LNCAP (cell line): ENCODE measurements around the gene CCDC195.

ENCODE experiments used
- TF ChIP-seq, protein P1 (sequence below): fragments of 450-650 bp; IDR thresholded peaks from 2 replicates; pipeline ENCODE4 v1.5.1; 2017; ENCODE audit warnings: mild to moderate bottlenecking

CCDC195 gene

DNA sequence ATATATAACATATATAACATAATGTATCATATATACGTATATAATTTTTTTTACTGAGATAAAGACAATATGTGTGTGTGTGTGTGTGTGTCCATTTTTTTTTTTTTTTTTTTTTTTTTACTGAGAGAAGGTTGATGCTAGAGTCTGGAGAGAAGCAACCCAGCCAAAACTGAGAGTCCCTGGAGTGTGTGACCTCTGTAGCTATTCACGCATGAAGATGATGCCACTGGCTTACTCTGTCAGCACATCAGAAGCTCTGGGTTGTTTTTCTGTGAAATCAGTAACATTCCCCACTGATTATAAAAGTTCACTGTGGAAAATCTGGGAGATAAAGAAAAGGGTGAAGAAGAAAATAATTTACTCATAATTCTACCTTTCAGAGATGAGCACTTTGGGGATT is 27.2 kb downstream of the CCDC195 start:
- TF ChIP-seq, protein P1, sequence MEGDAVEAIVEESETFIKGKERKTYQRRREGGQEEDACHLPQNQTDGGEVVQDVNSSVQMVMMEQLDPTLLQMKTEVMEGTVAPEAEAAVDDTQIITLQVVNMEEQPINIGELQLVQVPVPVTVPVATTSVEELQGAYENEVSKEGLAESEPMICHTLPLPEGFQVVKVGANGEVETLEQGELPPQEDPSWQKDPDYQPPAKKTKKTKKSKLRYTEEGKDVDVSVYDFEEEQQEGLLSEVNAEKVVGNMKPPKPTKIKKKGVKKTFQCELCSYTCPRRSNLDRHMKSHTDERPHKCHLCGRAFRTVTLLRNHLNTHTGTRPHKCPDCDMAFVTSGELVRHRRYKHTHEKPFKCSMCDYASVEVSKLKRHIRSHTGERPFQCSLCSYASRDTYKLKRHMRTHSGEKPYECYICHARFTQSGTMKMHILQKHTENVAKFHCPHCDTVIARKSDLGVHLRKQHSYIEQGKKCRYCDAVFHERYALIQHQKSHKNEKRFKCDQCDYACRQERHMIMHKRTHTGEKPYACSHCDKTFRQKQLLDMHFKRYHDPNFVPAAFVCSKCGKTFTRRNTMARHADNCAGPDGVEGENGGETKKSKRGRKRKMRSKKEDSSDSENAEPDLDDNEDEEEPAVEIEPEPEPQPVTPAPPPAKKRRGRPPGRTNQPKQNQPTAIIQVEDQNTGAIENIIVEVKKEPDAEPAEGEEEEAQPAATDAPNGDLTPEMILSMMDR: no peak

DNA sequence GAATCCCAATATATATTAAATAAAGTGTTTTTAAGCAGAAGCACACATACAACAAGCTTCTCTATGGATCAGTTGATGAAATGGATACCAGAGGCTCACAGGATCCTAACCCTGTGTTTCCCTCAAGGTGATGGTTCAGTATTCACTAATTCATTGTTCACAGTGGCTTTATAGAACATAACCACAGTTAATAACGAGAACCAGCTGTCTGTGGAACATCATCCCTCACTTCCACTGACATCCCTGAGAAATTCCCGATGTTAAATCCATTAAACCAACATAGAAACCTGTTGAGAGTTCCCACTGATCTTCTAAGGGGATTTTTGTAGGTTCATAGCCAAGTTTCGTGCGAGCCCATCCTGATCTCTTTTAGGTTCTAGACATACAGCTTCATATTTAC is 29.0 kb downstream of the CCDC195 start:
- TF ChIP-seq, protein P1: no peak

DNA sequence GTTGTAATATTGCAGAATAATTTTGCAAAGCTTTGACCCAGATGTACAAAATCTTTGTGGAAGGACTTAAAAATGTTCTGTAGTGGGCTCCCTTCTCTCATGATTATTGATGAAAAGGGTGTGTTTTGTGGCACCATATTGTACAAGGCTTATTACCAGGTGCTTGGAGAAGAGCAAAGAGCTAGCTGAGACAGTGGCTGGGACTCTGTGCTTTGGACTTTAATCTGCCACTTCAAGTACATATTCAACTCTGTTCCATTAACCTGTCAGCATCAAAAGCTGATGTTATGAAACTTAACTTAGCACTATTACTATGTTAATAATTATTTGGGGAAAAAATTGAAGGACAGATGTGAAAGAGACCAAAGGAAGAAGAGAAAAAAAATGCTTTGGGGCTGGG is 31.0 kb downstream of the CCDC195 start:
- TF ChIP-seq, protein P1: no peak

DNA sequence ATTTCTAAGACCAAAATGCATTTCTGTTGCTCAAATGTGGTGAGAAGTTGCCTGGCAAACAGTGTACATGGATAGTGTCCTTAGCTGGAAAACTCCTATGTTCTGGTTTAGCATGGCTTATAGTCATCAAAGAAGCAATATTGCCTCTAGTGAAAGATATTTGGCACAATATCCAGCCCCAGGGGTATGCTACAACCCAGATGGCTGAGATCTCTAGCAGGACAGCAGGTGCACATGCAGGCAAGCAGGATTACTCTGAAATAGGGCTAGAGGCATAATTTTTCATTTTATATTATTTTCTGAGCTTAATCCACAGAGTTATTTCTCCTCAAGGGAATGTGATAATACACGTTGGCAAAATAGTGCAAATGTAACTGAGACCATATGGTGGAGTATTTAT is 34.0 kb downstream of the CCDC195 start:
- TF ChIP-seq, protein P1: no peak

DNA sequence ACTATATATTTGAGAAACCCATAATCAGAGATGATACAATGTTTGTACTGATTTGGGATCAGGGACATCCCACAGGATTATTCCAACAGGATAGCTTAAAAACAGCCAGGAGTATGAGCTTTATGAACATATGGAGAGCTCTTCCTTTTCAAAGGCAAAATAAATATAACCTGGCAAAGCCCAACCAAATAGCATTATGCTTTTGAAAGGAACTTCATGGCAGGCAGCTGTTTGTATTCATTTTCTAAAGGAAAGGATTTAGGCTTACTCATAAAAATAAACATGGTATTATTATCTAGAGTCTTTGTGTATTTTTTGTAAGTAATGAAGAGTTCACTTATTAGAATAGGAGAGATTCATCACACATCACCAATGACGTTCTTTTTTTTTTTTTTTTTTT is 44.4 kb downstream of the CCDC195 start:
- TF ChIP-seq, protein P1: no peak

DNA sequence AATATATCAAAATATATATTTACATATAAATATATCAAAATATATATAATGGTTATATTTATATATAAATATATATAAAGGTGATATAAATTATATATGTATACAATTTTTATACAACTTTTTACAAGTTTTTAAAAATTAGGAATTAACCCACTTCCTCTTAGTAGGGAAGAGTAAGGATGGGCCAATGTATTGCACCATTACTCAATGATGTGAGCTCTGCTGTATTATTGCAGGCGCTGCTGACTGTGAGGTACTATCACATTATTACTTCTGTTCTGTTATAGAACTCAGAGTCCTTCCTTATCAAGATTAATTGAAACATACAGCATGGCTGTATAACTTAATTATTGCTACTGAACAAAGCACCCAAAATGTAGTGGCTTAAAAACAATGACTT is 46.0 kb downstream of the CCDC195 start:
- TF ChIP-seq, protein P1: no peak

DNA sequence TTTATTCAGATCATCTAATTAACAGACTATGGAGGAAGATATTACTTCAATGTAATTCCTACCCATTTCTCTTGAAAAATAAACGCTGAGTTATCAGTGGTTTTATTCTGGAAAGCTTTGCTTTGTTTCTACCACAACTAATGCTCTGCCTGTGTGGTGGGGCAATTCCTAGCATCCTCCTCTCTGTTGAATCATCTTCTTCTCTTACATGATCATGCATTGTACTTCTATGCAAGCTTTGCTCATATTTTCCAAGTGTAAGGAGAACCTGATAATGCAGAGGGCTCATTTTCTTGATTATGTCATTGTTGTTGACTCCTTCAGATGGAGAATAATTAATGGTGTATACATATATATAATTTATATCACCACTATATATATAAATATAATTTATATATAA is 46.7 kb downstream of the CCDC195 start:
- TF ChIP-seq, protein P1: no peak

DNA sequence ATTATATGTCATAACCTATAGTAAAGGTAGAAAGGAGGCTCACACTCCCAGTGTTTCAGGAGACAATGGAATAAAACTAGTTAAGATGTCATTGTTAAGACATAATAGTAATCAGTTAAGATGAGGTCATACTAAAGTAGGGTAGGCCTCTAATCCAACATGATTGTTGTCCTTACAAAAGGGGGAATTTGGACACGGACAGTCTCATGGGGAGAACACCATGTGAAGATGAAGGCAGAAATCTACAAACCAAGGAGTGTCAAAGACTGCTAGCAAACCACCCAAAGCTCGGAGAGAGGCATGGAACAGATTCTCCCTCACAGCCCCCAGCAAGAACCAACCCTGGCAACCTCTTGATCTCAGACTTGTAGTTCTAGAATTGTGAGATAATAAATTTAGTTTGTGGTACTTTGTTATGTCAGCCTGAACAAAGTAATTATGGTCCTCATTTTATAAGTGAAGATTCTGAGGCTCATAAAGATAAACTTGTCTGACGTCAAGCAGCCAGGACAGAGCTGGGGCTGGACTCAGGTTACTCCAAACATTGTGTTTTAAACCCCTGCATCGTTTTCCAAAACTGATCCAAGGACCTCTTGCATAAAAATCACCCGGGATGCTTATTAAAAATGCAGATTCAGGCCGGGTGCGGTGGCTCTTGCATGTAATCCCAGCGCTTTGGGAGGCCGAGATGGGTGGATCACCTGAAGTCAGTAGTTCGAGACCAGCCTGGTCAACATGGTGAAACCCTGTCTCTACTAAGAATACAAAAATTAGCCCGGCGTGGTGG is 47.8 kb downstream of the CCDC195 start:
- TF ChIP-seq, protein P1: no peak
